HepG2 (cell line): ENCODE data around the gene EEF1A2. TPM values are rescaled to one million over a fixed set of nuclear protein-coding genes. Genes with fewer than 3 reads are reported as not detected.

Experiments
- ARNT ChIP-seq: fragments of 450-650 bp; IDR thresholded peaks from 2 replicates; pipeline ENCODE4 v1.6.1; 2017
- CEBPZ ChIP-seq: IDR thresholded peaks from 2 replicates; pipeline ENCODE4 v1.6.1; 2012; ENCODE audit warnings: low read length, improper control_type of control experiment
- FOXP1 ChIP-seq, 2 experiments: fragments of 450-650 bp in 1 of 2; IDR thresholded peaks; 2 replicates each; pipeline ENCODE4 v1.6.1; 2017 to 2018; ENCODE audit warnings: antibody characterized with exemption in 1 of 2
- NFATC3 ChIP-seq: sonication (generic); formaldehyde crosslinking; IDR thresholded peaks from 2 replicates; pipeline ENCODE4 v1.5.1; 2020; ENCODE audit warnings: mild to moderate bottlenecking, missing genetic modification reagents
- NR2F2 ChIP-seq: IDR thresholded peaks from 2 replicates; pipeline ENCODE4 v1.6.1; 2012; ENCODE audit warnings: low read depth, inconsistent platforms, borderline replicate concordance
- POLR2A ChIP-seq, 2 experiments: IDR thresholded peaks; 2 replicates each; pipeline ENCODE4 v1.6.1; 2011; ENCODE audit warnings: low read depth in 2 of 2, low read length in 2 of 2, mild to moderate bottlenecking in 1 of 2, moderate library complexity in 1 of 2; ENCODE audit not compliant: insufficient read depth in 1 of 2
- SRY ChIP-seq: sonication (generic); formaldehyde crosslinking; IDR thresholded peaks from 2 replicates; pipeline ENCODE4 v1.8.0; 2022; ENCODE audit warnings: mild to moderate bottlenecking, missing genetic modification reagents
- THAP9 ChIP-seq: sonication (generic); formaldehyde crosslinking; IDR thresholded peaks from 2 replicates; pipeline ENCODE4; 2020; ENCODE audit warnings: missing genetic modification reagents, mild to moderate bottlenecking, borderline replicate concordance
- TIGD3 ChIP-seq: sonication (generic); formaldehyde crosslinking; IDR thresholded peaks from 2 replicates; pipeline ENCODE4 v1.5.1; 2020; ENCODE audit warnings: mild to moderate bottlenecking, missing genetic modification reagents, borderline replicate concordance
- ZGPAT ChIP-seq: IDR thresholded peaks from 2 replicates; pipeline ENCODE4 v1.6.1; 2016; ENCODE audit warnings: mild to moderate bottlenecking
- ZMAT3 ChIP-seq: sonication (generic); formaldehyde crosslinking; conservative IDR thresholded peaks from 2 replicates; pipeline ENCODE4 v1.7.0; 2021; ENCODE audit warnings: missing genetic modification reagents
- ZNF160 ChIP-seq: sonication (generic); formaldehyde crosslinking; IDR thresholded peaks from 2 replicates; pipeline ENCODE4 v1.8.0; 2022; ENCODE audit warnings: mild to moderate bottlenecking, inconsistent platforms, missing genetic modification reagents
- ZNF253 ChIP-seq: sonication (generic); formaldehyde crosslinking; IDR thresholded peaks from 2 replicates; pipeline ENCODE4 v1.8.0; 2022; ENCODE audit warnings: mild to moderate bottlenecking, missing genetic modification reagents, borderline replicate concordance
- ZNF263 ChIP-seq: sonication (generic); formaldehyde crosslinking; IDR thresholded peaks from 2 replicates; pipeline ENCODE4 v1.4.0; 2020; ENCODE audit warnings: missing genetic modification reagents
- polyA plus RNA-seq, 8 experiments: library from polyadenylated mRNA; depleted of rRNA in 3 of 8; stranded (reverse) in 7 of 8; unstranded in 1 of 8; fragments of >200 nt; fragmentation: Illumina TruSeq in 4 of 8; extraction: Trizol in 4 of 8; gene quantifications; 2 replicates each; pipeline versions ENCODE4 v1.2.1 to v1.2.3, GENCODE V29; 2011 to 2016; ENCODE audit warnings: low read depth in 4 of 8, missing spikeins in 1 of 8, mixed read lengths in 1 of 8; ENCODE audit not compliant: insufficient read depth in 1 of 8
- total RNA-seq, 5 experiments: library from RNA; depleted of rRNA; stranded (reverse); fragments of >200 nt; fragmentation: Illumina TruSeq; extraction: Trizol; gene quantifications; 2 replicates each; pipeline ENCODE4 v1.2.3, GENCODE V29; 2016; ENCODE audit warnings: low read depth in 1 of 5
- TF ChIP-seq, protein P1 (sequence below): sonication (generic); formaldehyde crosslinking; IDR thresholded peaks from 2 replicates; pipeline ENCODE4 v1.4.0; 2020; ENCODE audit warnings: missing genetic modification reagents
- TF ChIP-seq, protein P2 (sequence below): sonication (generic); formaldehyde crosslinking; IDR thresholded peaks from 2 replicates; pipeline ENCODE4 v1.8.0; 2022; ENCODE audit warnings: missing genetic modification reagents, mild to moderate bottlenecking, borderline replicate concordance

Gene EEF1A2
- total and polyA plus RNA-seq, 2 of the 13 experiments (the other 11 are each of a cell fraction or from before 2014, with no cell fraction given): 0.44 to 0.87 TPM

GRCh38 chr20:63540417-63541186 is 41.7 kb upstream of the EEF1A2 start (continued):
- TF ChIP-seq, protein P1, sequence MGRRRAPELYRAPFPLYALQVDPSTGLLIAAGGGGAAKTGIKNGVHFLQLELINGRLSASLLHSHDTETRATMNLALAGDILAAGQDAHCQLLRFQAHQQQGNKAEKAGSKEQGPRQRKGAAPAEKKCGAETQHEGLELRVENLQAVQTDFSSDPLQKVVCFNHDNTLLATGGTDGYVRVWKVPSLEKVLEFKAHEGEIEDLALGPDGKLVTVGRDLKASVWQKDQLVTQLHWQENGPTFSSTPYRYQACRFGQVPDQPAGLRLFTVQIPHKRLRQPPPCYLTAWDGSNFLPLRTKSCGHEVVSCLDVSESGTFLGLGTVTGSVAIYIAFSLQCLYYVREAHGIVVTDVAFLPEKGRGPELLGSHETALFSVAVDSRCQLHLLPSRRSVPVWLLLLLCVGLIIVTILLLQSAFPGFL: no peak
- TF ChIP-seq ZNF263 (CRISPR knock-in tag): 0 out of 2 replicates have a peak, but pooled peaks have one; percentile 24
- TF ChIP-seq THAP9 (CRISPR knock-in tag): no peak
- no peak for TF ChIP-seq ZNF253 (CRISPR knock-in tag)
- no peak for TF ChIP-seq NR2F2
- TF ChIP-seq SRY: peak; percentile 28; the same call in 1 of the 2 replicates
- no peak for TF ChIP-seq ZMAT3
- TF ChIP-seq ARNT: no peak
- TF ChIP-seq TIGD3 (CRISPR knock-in tag): no peak
- no peak for TF ChIP-seq POLR2A (IDR thresholded peaks at IDR 0.05; ENCODE audit: insufficient read depth in 1 of 2, low read depth in 2 of 2, low read length in 2 of 2)
- TF ChIP-seq FOXP1 (IDR thresholded peaks at IDR 0.05): no peak
- TF ChIP-seq FOXP1 (CRISPR knock-in tag; IDR thresholded peaks at IDR 0.05): no peak
- no peak for TF ChIP-seq NFATC3
- TF ChIP-seq ZGPAT: no peak
- TF ChIP-seq, protein P2, sequence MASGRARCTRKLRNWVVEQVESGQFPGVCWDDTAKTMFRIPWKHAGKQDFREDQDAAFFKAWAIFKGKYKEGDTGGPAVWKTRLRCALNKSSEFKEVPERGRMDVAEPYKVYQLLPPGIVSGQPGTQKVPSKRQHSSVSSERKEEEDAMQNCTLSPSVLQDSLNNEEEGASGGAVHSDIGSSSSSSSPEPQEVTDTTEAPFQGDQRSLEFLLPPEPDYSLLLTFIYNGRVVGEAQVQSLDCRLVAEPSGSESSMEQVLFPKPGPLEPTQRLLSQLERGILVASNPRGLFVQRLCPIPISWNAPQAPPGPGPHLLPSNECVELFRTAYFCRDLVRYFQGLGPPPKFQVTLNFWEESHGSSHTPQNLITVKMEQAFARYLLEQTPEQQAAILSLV: peak; percentile 48; the same call in 1 of the 2 replicates
- TF ChIP-seq ZNF160: no peak; the same call in 1 of the 2 replicates
- TF ChIP-seq CEBPZ: no peak
